Tibial nerve (tissue), 4 donors: Measurements from ENCODE around the gene ADAT3. TPM values are rescaled to one million over a fixed set of nuclear protein-coding genes. Genes with fewer than 3 reads are reported as not detected.

ENCODE experiments used
- DNase-seq, 2 donors: peaks; one replicate each; pipeline ENCODE4 v3.0.0-alpha.2; 2019; ENCODE audit warnings: low spot score in 2 of 2
- H3K27ac ChIP-seq, 4 donors: fragments of 200-600 bp; sonication (generic) in 3 of 4; one replicate each; pipeline ENCODE4 v1.5.1; 2017 to 2019; ENCODE audit warnings: mild to moderate bottlenecking in 1 of 4
- H3K27me3 ChIP-seq, 2 donors: fragments of 200-600 bp; sonication (generic) in 1 of 2; one replicate each; pipeline versions ENCODE4 v1.5.1 to v1.6.0; 2017 to 2019
- H3K36me3 ChIP-seq, 3 donors: fragments of 200-600 bp; sonication (generic); one replicate each; pipeline ENCODE4 v1.5.1; 2018 to 2019
- H3K4me1 ChIP-seq, 4 donors: fragments of 200-600 bp; sonication (generic) in 3 of 4; one replicate each; pipeline ENCODE4 v1.5.1; 2017 to 2019
- H3K4me3 ChIP-seq, 4 donors: fragments of 200-600 bp; sonication (generic) in 3 of 4; one replicate each; pipeline ENCODE4 v1.5.1; 2017 to 2019; ENCODE audit warnings: mild to moderate bottlenecking in 1 of 4, moderate library complexity in 1 of 4
- H3K9me3 ChIP-seq, 4 donors: fragments of 200-600 bp; sonication (generic) in 3 of 4; one replicate each; pipeline ENCODE4 v1.5.1; 2017 to 2019
- CTCF ChIP-seq, 5 experiments: fragments of 200-600 bp in 3 of 5; fragments of 450-650 bp in 2 of 5; sonication (generic) in 3 of 5; IDR thresholded peaks; one replicate each; pipeline ENCODE4 v1.5.1; 2016 to 2019; ENCODE audit warnings: antibody characterized with exemption in 5 of 5, mild to moderate bottlenecking in 3 of 5, moderate library complexity in 2 of 5
- EP300 ChIP-seq, 2 donors: sonication (generic); formaldehyde crosslinking; IDR thresholded peaks; one replicate each; pipeline ENCODE4 v1.6.1; 2017; ENCODE audit warnings: antibody characterized with exemption in 2 of 2, mild to moderate bottlenecking in 1 of 2
- POLR2A ChIP-seq, 2 donors: fragments of 450-650 bp; IDR thresholded peaks; one replicate each; pipeline ENCODE4 v1.6.1; 2017; ENCODE audit warnings: antibody characterized with exemption in 2 of 2, mild to moderate bottlenecking in 2 of 2, moderate library complexity in 2 of 2
- WGBS, 2 donors: methylation state at CpG; one replicate each; pipeline ENCODE4 v1.1.5; 2018; 5-methylcytosine and 5-hydroxymethylcytosine counted together
- total RNA-seq, 4 donors: library from RNA; depleted of rRNA; stranded (reverse); fragments of >200 nt; gene quantifications; one replicate each; pipeline ENCODE4 v1.1.0, GENCODE V29; 2016

Gene ADAT3
- total RNA-seq, 4 donors from 2014 or later = 2.4 to 8.7 (median 4.8) TPM

GRCh38 chr19:1942078-1942933 is 37.1 kb downstream of the ADAT3 start:
- Histone ChIP-seq H3K4me1 (peaks cover 3 to 53% (median 35%) of the 10 kb centered on the region in 4 donors), H3K27ac (peak overlapping the region; percentile 88 to 98 (median 95))
- 1 to 2% methylated on average over 24 to 39 of the region's 40 CpGs for WGBS, 2 donors

GRCh38 chr19:1942934-1943555 is 37.8 kb downstream of the ADAT3 start:
- peak overlapping the region; percentile 66 to 73 (median 70) for H3K4me3 ChIP-seq
- peaks cover 3 to 53% (median 35%) of the 10 kb centered on the region in 4 donors for H3K4me1 ChIP-seq
- DNase-seq = no peak
- H3K27ac ChIP-seq = peak overlapping the region in 3 of 4 donors; percentile 93 to 98 (median 97)
- WGBS, 2 donors = 24 to 32% methylated on average over 21 of the region's 21 CpGs
- no peaks in the 10 kb centered on the region for H3K36me3 ChIP-seq
- no peaks in the 10 kb centered on the region for H3K27me3 ChIP-seq
- H3K9me3 ChIP-seq = no peaks in the 10 kb centered on the region
- TF ChIP-seq CTCF (IDR thresholded peaks at IDR 0.05) = no peak
- TF ChIP-seq POLR2A (IDR thresholded peaks at IDR 0.05) = no peak

More at GRCh38 chr19:1942078-1942933, 37.1 kb downstream of the ADAT3 start:
- H3K4me3 ChIP-seq = peak overlapping the region; percentile 66 to 73 (median 70)
- H3K27me3 ChIP-seq = no peaks in the 10 kb centered on the region
- no peaks in the 10 kb centered on the region for H3K36me3 ChIP-seq
- TF ChIP-seq POLR2A (IDR thresholded peaks at IDR 0.05) (peak in 1 of 2 donors; percentile 31), EP300 (IDR thresholded peaks at IDR 0.05) (peak; percentile 29 to 55), CTCF (IDR thresholded peaks at IDR 0.05) (peak in 1 of 5 experiments; percentile 21)
- H3K9me3 ChIP-seq = no peaks in the 10 kb centered on the region
- peak; percentile 38 to 60 for DNase-seq

- Histone ChIP-seq H3K9me3 (no peaks in the 10 kb centered on the region), H3K27me3 (no peaks in the 10 kb centered on the region), H3K27ac (peak overlapping the region in 2 of 4 donors; percentile 50 to 98), H3K4me1 (peaks cover 3 to 53% (median 35%) of the 10 kb centered on the region in 4 donors), H3K4me3 (no peak overlapping the region), H3K36me3 (no peaks in the 10 kb centered on the region)
- DNase-seq = no peak
- WGBS, 2 donors = 78 to 83% methylated on average over 18 to 22 of the region's 22 CpGs
- no peak for TF ChIP-seq POLR2A (IDR thresholded peaks at IDR 0.05)
- no peak for TF ChIP-seq EP300 (IDR thresholded peaks at IDR 0.05)
- TF ChIP-seq CTCF (IDR thresholded peaks at IDR 0.05) = no peak
These were observed 38.5 kb downstream of the ADAT3 start for GRCh38 chr19:1943661-1944087.

GRCh38 chr19:1944088-1944915 is 39.1 kb downstream of the ADAT3 start:
- Histone ChIP-seq H3K4me1 (peaks cover 3 to 52% (median 34%) of the 10 kb centered on the region in 4 donors), H3K27me3 (no peaks in the 10 kb centered on the region), H3K9me3 (no peaks in the 10 kb centered on the region), H3K4me3 (no peak overlapping the region), H3K27ac (peak overlapping the region in 2 of 4 donors; percentile 50 to 98), H3K36me3 (peaks cover 0 to 5% (median 0%) of the 10 kb centered on the region in 3 donors)
- TF ChIP-seq EP300 (IDR thresholded peaks at IDR 0.05) = no peak
- TF ChIP-seq CTCF (IDR thresholded peaks at IDR 0.05) = no peak
- no peak for TF ChIP-seq POLR2A (IDR thresholded peaks at IDR 0.05)
- DNase-seq = no peak
- 74 to 78% methylated on average over 24 to 29 of the region's 42 CpGs for WGBS, 2 donors
